MM.1S (cell line): ENCODE data around the gene ELP4.

ENCODE experiments used
- DNase-seq: peaks from one replicate; pipeline ENCODE4 v3.0.0-alpha.2; 2015
- H2AFZ ChIP-seq: fragments of 300-600 bp; sonication (generic); 2 replicates; pipeline ENCODE4 v1.6.0; 2016; ENCODE audit warnings: antibody characterized with exemption, low read length
- H3F3A ChIP-seq: fragments of 300-600 bp; sonication (generic); 2 replicates; pipeline ENCODE4 v1.6.1; 2016; ENCODE audit warnings: mild to moderate bottlenecking, antibody characterized with exemption, low read length, moderate library complexity, mixed read lengths; ENCODE audit not compliant: insufficient read depth
- H3K27ac ChIP-seq: fragments of 300-600 bp; sonication (generic); 2 replicates; pipeline ENCODE4 v1.5.1; 2016; ENCODE audit warnings: mild to moderate bottlenecking, low read length
- H3K27me3 ChIP-seq: fragments of 300-600 bp; sonication (generic); replicated peaks from 2 replicates; pipeline ENCODE4 v1.6.0; 2016; ENCODE audit warnings: low read length; ENCODE audit not compliant: insufficient read depth
- H3K36me3 ChIP-seq: fragments of 300-600 bp; sonication (generic); replicated peaks from 2 replicates; pipeline ENCODE4 v1.6.1; 2016; ENCODE audit warnings: mild to moderate bottlenecking, low read length, mixed read lengths; ENCODE audit not compliant: insufficient read depth
- H3K4me1 ChIP-seq: fragments of 300-600 bp; sonication (generic); 2 replicates; pipeline ENCODE4 v1.6.1; 2016; ENCODE audit warnings: low read length, mixed read lengths
- H3K4me2 ChIP-seq: fragments of 300-600 bp; sonication (generic); 2 replicates; pipeline ENCODE4 v1.6.0; 2016; ENCODE audit warnings: low read depth, low read length
- H3K4me3 ChIP-seq: fragments of 300-600 bp; sonication (generic); 2 replicates; pipeline ENCODE4 v1.5.1; 2016; ENCODE audit warnings: low read length, mixed read lengths
- H3K79me2 ChIP-seq: fragments of 300-600 bp; sonication (generic); 2 replicates; pipeline ENCODE4 v1.6.1; 2016; ENCODE audit warnings: mixed run types, low read length, mixed read lengths
- H3K9ac ChIP-seq: fragments of 300-600 bp; sonication (generic); 2 replicates; pipeline ENCODE4 v1.6.1; 2016; ENCODE audit warnings: low read length, mixed read lengths
- H3K9me2 ChIP-seq: fragments of 300-600 bp; sonication (generic); replicated peaks from 2 replicates; pipeline ENCODE4 v1.6.1; 2016; ENCODE audit warnings: mild to moderate bottlenecking, low read length, mixed read lengths; ENCODE audit not compliant: insufficient read depth
- H3K9me3 ChIP-seq: fragments of 300-600 bp; sonication (generic); replicated peaks from 2 replicates; pipeline ENCODE4 v1.6.1; 2016; ENCODE audit warnings: mild to moderate bottlenecking, low read length, mixed read lengths; ENCODE audit not compliant: insufficient read depth
- H4K20me1 ChIP-seq: fragments of 300-600 bp; sonication (generic); 2 replicates; pipeline ENCODE4 v1.6.1; 2016; ENCODE audit warnings: mild to moderate bottlenecking, low read length, moderate library complexity, mixed read lengths; ENCODE audit not compliant: insufficient read depth
- EZH2 ChIP-seq: fragments of 300-600 bp; sonication (generic); optimal IDR thresholded peaks from 2 replicates; pipeline ENCODE3; 2017; ENCODE audit warnings: low read depth, mild to moderate bottlenecking, antibody characterized with exemption, low read length, mixed read lengths
- EZH2phosphoT487 ChIP-seq: fragments of 300-600 bp; sonication (generic); IDR thresholded peaks from 2 replicates; pipeline ENCODE4 v1.6.1; 2018; ENCODE audit warnings: antibody characterized with exemption, low read length
- TF ChIP-seq, protein P1 (sequence below): fragments of 300-600 bp; sonication (generic); IDR thresholded peaks from 2 replicates; pipeline ENCODE4 v1.5.1; 2016; ENCODE audit warnings: antibody characterized with exemption, low read length, mixed read lengths

ELP4 gene

DNA sequence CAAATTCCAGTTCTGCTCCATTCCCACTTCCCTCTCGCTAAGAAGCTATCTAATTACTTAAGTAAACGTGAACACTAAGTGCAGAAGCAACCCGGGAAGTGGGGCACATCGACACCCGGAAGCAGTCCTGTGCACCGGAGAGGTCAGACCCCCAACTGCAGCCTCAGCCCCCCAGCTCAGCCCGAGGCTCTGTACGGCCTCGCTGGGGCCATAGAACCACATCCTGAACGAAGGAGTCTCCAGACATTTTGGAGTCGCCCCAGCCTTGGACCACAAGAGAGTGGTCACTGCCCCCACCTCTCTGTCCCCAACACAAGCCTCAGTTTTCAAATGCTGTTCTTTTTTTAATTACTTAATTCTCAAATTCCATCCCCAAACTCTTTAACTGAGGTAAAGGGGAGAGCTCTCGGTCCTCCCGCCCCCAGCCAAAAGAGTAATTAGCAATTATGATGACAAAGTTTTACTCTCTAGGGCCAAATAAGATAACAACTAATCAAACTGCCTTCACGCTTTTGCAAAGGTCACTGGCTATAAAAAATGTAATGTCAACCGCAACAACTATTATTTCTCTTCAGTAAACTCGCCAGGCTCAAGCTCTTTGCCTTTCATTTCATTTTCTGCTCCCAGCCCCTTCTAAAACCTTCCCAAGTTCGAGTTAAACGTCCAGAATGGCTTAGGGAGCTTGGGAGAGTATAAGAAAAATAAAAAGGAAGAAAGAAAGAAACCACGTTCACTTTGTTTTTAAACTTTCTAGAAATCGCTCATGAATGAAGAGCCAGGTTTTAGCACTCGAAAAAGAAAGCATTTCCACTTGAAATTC, 299.4 kb downstream of the ELP4 start:
- peaks cover 75% of the 10 kb centered on the region for H3K27me3 ChIP-seq

DNA sequence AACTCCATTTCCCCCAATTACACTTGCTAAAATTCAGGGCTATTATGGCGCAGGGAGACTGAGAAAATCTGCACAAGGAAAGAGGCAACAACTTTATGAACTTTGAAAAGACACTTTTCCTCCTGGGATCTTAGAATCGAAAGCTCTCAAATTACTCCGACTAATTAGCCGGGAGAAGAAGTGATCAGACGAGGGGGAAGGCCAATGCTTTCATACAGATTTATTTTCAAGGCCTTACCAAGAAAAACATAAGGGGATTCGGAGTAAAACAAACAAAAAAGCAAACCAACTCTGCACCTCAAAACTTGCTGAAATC, 299.9 kb downstream of the ELP4 start:
- TF ChIP-seq, protein P1, sequence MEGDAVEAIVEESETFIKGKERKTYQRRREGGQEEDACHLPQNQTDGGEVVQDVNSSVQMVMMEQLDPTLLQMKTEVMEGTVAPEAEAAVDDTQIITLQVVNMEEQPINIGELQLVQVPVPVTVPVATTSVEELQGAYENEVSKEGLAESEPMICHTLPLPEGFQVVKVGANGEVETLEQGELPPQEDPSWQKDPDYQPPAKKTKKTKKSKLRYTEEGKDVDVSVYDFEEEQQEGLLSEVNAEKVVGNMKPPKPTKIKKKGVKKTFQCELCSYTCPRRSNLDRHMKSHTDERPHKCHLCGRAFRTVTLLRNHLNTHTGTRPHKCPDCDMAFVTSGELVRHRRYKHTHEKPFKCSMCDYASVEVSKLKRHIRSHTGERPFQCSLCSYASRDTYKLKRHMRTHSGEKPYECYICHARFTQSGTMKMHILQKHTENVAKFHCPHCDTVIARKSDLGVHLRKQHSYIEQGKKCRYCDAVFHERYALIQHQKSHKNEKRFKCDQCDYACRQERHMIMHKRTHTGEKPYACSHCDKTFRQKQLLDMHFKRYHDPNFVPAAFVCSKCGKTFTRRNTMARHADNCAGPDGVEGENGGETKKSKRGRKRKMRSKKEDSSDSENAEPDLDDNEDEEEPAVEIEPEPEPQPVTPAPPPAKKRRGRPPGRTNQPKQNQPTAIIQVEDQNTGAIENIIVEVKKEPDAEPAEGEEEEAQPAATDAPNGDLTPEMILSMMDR = no peak
- TF ChIP-seq EZH2phosphoT487 (no peak), EZH2 (no peak)
- Histone ChIP-seq H3K79me2 (no peaks in the 10 kb centered on the region), H2AFZ (no peak overlapping the region), H3K4me2 (no peak overlapping the region; the same call in 1 of the 2 replicates), H3K9me3 (no peaks in the 10 kb centered on the region), H3K4me3 (no peak overlapping the region), H3K27ac (no peak overlapping the region), H3K9ac (no peak overlapping the region), H4K20me1 (no peaks in the 10 kb centered on the region), H3F3A (no peaks in the 10 kb centered on the region), H3K27me3 (peaks cover 75% of the 10 kb centered on the region), H3K9me2 (no peaks in the 10 kb centered on the region), H3K36me3 (no peaks in the 10 kb centered on the region), H3K4me1 (no peaks in the 10 kb centered on the region)
- DNase-seq = no peak

More for the DNA sequence above, 299.4 kb downstream of the ELP4 start:
- Histone ChIP-seq H3K9me3 (no peaks in the 10 kb centered on the region), H3K27ac (no peak overlapping the region), H3K4me3 (no peak overlapping the region), H4K20me1 (no peaks in the 10 kb centered on the region), H3K9ac (no peak overlapping the region), H3K4me1 (no peaks in the 10 kb centered on the region), H3F3A (no peaks in the 10 kb centered on the region), H3K79me2 (no peaks in the 10 kb centered on the region), H3K36me3 (no peaks in the 10 kb centered on the region), H3K9me2 (no peaks in the 10 kb centered on the region), H3K4me2 (no peak overlapping the region; the same call in 1 of the 2 replicates), H2AFZ (no peak overlapping the region)
- DNase-seq = no peak
- TF ChIP-seq EZH2 (no peak), EZH2phosphoT487 (no peak)
- TF ChIP-seq, protein P1 = no peak

DNA sequence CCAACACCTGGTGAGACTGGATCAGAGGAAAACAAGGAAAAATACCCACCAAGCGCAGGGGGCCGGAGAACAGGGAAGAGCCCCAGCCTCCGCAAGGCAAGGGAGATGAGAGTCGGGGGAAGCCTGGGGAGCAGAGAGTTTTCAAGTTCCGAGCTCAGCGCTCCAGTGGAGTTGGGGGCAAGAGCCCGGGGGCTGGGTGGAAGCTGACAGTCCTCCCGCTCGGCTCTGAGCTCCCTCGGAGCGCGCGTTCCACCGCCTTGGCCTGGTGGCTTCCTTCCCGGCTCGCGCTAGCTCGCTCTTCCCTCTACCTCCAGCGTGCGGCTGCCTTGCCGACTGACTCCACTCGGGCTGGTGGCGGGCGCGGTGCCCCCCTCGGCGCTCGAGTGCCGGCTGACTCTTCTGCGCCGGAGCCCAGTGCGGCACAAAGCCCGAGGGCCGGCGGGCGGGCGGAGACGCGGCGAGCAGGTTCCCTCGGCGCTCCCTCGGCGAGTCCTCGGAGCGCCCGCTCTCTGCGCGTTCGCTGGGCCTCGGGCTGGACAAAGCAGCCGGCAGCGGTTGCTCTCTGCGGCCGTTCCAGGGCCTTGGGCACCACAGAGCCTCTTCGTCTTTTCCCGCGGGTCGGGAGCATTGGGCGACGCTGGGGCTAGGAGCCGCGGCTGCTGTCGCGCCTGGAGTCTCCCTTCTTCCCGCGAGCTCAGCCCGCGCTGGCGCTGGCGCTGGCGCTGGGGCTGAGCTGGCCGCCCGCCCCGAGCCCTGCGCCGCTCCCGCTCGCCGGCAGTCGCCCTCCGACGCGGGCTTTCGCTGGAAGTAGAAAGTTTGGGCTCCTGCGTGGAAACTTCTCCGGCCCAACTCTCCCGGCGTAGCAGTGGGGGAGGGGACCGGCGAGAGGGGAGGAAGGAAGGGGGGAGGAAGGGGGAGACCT, 300.6 kb downstream of the ELP4 start:
- DNase-seq = peak; percentile 6
- no peaks in the 10 kb centered on the region for H4K20me1 ChIP-seq

More for the DNA sequence above, 300.6 kb downstream of the ELP4 start:
- TF ChIP-seq, protein P1 = no peak
- TF ChIP-seq EZH2 (no peak), EZH2phosphoT487 (no peak)
- no peaks in the 10 kb centered on the region for H3K79me2 ChIP-seq
- H3K4me3 ChIP-seq = no peak overlapping the region
- H3F3A ChIP-seq = no peaks in the 10 kb centered on the region
- no peaks in the 10 kb centered on the region for H3K9me2 ChIP-seq
- H3K4me2 ChIP-seq = peak overlapping the region; percentile 32; the same call in 1 of the 2 replicates
- no peak overlapping the region for H3K27ac ChIP-seq
- no peak overlapping the region for H2AFZ ChIP-seq
- no peaks in the 10 kb centered on the region for H3K4me1 ChIP-seq
- H3K36me3 ChIP-seq = no peaks in the 10 kb centered on the region
- peaks cover 78% of the 10 kb centered on the region for H3K27me3 ChIP-seq
- H3K9me3 ChIP-seq = no peaks in the 10 kb centered on the region
- no peak overlapping the region for H3K9ac ChIP-seq
